ENCODE data around the gene PRLR. TPM values are rescaled to one million over a fixed set of nuclear protein-coding genes. Genes with fewer than 3 reads are reported as not detected.

The PRLR gene
- total RNA-seq, 1 experiment from 2014 or later, result 0.59 TPM

DNA sequence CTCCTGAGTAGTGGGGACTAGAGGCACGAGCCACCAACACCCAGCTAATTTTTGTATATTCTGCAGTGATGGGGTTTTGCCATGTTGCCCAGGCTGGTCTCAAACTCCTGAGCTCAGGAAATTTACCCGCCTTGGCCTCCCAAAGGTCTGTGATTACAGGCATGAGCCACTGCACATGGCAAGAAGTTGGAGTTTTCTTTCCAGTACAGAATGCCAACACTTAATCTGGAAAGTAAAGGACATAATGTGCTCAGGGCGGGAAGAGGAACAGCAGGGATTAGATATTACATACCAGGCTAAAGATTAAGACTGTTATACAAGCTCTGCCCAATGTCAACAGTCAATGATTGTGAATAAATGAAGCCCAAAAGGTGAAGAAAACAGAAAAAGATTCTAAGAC lies 135.3 kb downstream of the PRLR start:
- CTCF ChIA-PET, result no interaction called here
- no peak for DNase-seq
- H3K27me3 Mint-ChIP-seq (ENCODE audit: unreplicated experiment), result no peaks in the 10 kb centered on the region
- no TSS peak for BruUV-seq (replicated peaks)
- no peaks in the 10 kb centered on the region for H3K4me1 Mint-ChIP-seq (ENCODE audit: low read depth, unreplicated experiment)
- peaks cover 2% of the 10 kb centered on the region for H3K9me3 Mint-ChIP-seq (ENCODE audit: low read depth, unreplicated experiment)
- no peak overlapping the region for H3K27ac Mint-ChIP-seq (ENCODE audit: unreplicated experiment)
- H3K36me3 Mint-ChIP-seq (ENCODE audit: insufficient read depth, unreplicated experiment), result no peaks in the 10 kb centered on the region
- TF ChIP-seq, protein P1, sequence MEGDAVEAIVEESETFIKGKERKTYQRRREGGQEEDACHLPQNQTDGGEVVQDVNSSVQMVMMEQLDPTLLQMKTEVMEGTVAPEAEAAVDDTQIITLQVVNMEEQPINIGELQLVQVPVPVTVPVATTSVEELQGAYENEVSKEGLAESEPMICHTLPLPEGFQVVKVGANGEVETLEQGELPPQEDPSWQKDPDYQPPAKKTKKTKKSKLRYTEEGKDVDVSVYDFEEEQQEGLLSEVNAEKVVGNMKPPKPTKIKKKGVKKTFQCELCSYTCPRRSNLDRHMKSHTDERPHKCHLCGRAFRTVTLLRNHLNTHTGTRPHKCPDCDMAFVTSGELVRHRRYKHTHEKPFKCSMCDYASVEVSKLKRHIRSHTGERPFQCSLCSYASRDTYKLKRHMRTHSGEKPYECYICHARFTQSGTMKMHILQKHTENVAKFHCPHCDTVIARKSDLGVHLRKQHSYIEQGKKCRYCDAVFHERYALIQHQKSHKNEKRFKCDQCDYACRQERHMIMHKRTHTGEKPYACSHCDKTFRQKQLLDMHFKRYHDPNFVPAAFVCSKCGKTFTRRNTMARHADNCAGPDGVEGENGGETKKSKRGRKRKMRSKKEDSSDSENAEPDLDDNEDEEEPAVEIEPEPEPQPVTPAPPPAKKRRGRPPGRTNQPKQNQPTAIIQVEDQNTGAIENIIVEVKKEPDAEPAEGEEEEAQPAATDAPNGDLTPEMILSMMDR (IDR thresholded peaks at IDR 0.05; ENCODE audit: unreplicated experiment), result no peak
- H3K4me3 Mint-ChIP-seq (ENCODE audit: low read depth, unreplicated experiment), result no peak overlapping the region
- intact Hi-C loops (cut with micrococcal nuclease; ENCODE audit: unreplicated experiment), result no loop called here

DNA sequence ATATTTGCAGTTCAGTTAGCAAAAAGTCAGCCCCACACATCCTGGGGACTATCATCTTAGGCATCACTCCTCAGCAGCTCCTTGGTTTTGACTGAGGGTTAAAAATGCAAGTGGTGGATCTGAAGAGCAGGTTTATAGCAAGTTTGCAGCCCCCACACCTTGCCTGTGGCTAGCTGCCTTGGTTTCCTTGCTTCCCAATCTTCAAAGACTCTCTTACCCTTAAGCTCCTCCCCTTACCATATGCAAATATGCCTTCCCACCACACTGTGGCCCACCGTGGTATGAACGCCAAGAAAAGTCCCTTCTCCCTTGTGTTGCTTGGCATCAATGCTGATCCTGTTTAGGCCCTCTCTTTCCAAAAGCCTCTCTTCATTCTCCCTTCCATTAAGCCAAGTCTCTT lies 137.6 kb downstream of the PRLR start:
- Mint-ChIP-seq H3K9me3 (ENCODE audit: low read depth, unreplicated experiment) (no peaks in the 10 kb centered on the region), H3K27me3 (ENCODE audit: unreplicated experiment) (no peaks in the 10 kb centered on the region), H3K4me3 (ENCODE audit: low read depth, unreplicated experiment) (no peak overlapping the region), H3K27ac (ENCODE audit: unreplicated experiment) (no peak overlapping the region), H3K4me1 (ENCODE audit: low read depth, unreplicated experiment) (no peaks in the 10 kb centered on the region), H3K36me3 (ENCODE audit: insufficient read depth, unreplicated experiment) (no peaks in the 10 kb centered on the region)
- no peak for DNase-seq
- intact Hi-C loops (cut with micrococcal nuclease; ENCODE audit: unreplicated experiment), result no loop called here
- TF ChIP-seq, protein P1 (IDR thresholded peaks at IDR 0.05; ENCODE audit: unreplicated experiment), result no peak
- CTCF ChIA-PET, result no interaction called here
- no TSS peak for BruUV-seq (replicated peaks)

DNA sequence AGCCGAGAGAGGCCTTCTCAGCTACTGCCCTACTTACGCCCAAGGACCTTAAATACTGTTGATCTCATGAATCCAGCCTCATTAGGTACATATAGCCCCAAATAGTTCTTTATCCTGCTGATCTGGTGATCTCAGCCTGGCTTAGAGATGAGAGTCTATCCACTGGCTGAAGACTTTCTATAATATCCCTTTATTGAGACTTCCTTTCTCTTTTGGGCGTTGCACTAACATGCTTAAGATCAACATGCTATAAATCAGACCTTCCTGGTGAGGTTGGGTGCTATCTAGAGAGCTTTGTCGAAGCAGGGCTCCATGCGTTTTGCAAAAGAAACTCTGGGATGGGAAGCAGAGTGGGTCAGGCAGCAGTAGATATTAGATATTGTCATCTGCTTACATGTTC lies 138.6 kb downstream of the PRLR start:
- no peak for DNase-seq
- Mint-ChIP-seq H3K27ac (ENCODE audit: unreplicated experiment) (no peak overlapping the region), H3K4me1 (ENCODE audit: low read depth, unreplicated experiment) (no peaks in the 10 kb centered on the region), H3K4me3 (ENCODE audit: low read depth, unreplicated experiment) (no peak overlapping the region), H3K36me3 (ENCODE audit: insufficient read depth, unreplicated experiment) (no peaks in the 10 kb centered on the region), H3K9me3 (ENCODE audit: low read depth, unreplicated experiment) (no peaks in the 10 kb centered on the region), H3K27me3 (ENCODE audit: unreplicated experiment) (no peaks in the 10 kb centered on the region)
- BruUV-seq (replicated peaks), result no TSS peak
- CTCF ChIA-PET, result no interaction called here
- intact Hi-C loops (cut with micrococcal nuclease; ENCODE audit: unreplicated experiment), result no loop called here
- TF ChIP-seq, protein P1 (IDR thresholded peaks at IDR 0.05; ENCODE audit: unreplicated experiment), result no peak

DNA sequence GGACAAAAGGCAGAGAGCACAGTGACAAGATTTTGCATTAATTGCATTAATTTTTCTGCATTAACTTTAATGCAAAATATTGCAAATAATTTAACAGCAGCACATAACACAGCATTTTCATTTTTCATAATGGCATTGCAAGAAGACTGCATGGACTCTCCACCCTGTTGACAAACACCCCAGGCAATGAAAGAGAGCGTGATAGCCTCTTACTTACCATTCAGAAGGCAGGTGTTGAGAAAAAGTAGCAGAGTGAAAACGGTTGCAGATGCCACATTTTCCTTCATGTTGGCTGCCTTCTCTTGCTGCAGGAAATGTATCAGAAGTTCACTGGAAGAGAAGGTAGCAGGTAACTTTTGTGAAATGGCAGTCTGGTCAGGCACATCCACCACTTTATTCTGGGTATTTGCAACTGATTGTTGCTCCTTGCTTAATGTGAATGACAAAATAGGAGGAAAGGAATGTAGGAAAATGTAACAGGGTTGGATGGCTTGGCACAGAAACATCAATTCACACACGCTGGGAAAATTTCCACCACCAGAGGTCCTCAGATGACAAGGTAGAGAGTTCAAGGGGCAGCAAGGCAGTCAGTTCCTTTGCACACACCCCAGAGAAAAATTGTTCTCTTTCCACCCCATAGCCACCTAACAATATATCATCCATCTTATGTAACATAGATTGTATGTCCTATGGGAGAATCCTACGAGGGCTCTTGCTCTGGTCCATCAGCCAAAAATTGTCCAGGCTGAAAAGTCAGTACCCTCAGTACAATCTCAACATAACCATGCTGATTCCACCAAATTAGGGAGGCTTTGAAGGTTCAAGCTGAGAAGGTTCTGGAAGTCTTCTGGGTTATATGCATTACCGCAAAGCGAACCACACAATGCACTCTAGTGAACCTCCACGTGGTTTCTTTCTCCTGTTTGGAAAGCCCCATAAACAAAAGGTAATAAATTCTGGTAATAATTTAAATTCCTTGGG lies 140.7 kb downstream of the PRLR start:
- intact Hi-C loops (cut with micrococcal nuclease; ENCODE audit: unreplicated experiment), result loop anchor here (1.0 to 10.0 kb wide), 5 partner anchors 93 to 837 kb away; no protein-coding TSS in a partner anchor
- Mint-ChIP-seq H3K27me3 (ENCODE audit: unreplicated experiment) (no peaks in the 10 kb centered on the region), H3K4me1 (ENCODE audit: low read depth, unreplicated experiment) (no peaks in the 10 kb centered on the region), H3K27ac (ENCODE audit: unreplicated experiment) (no peak overlapping the region), H3K36me3 (ENCODE audit: insufficient read depth, unreplicated experiment) (no peaks in the 10 kb centered on the region), H3K4me3 (ENCODE audit: low read depth, unreplicated experiment) (no peak overlapping the region), H3K9me3 (ENCODE audit: low read depth, unreplicated experiment) (no peaks in the 10 kb centered on the region)
- CTCF ChIA-PET, result no interaction called here
- no TSS peak for BruUV-seq (replicated peaks)
- TF ChIP-seq, protein P1 (IDR thresholded peaks at IDR 0.05; ENCODE audit: unreplicated experiment), result peak; percentile 39
- DNase-seq, result peak; percentile 62

Measured in Calu3 (cell line).